NOMO-1 (cell line): Measurements from ENCODE around the gene KRTAP5-6.
"Not testable (repeated sequence)": the region's sequence is repeated elsewhere in the genome, so short reads cannot be mapped to it uniquely, and the experiment has no call there.

Experiments used
- DNase-seq, 2 experiments: peaks; one replicate each; lab custom pipeline; 2025; ENCODE audit not compliant: unreplicated experiment in 2 of 2; lab: John Stamatoyannopoulos, UW

KRTAP5-6 gene

GRCh38 chr11:1683216-1683615 is 13.8 kb upstream of the KRTAP5-6 start:
- DNase-seq = not testable (repeated sequence)

GRCh38 chr11:1683904-1684572 is 13.0 kb upstream of the KRTAP5-6 start:
- not testable (repeated sequence) for DNase-seq

- not testable (repeated sequence) for DNase-seq
Observed at GRCh38 chr11:1684886-1685874, 11.8 kb upstream of the KRTAP5-6 start.

- DNase-seq = not testable (repeated sequence)
Observed at GRCh38 chr11:1686220-1686619, 10.8 kb upstream of the KRTAP5-6 start.

GRCh38 chr11:1688336-1688947 is 8.6 kb upstream of the KRTAP5-6 start:
- not testable (repeated sequence) for DNase-seq

GRCh38 chr11:1689250-1690166 is 7.5 kb upstream of the KRTAP5-6 start:
- DNase-seq = not testable (repeated sequence)

- DNase-seq = no peak
Observed at GRCh38 chr11:1690167-1691025, 6.6 kb upstream of the KRTAP5-6 start.

GRCh38 chr11:1691026-1691877 is 5.7 kb upstream of the KRTAP5-6 start:
- DNase-seq = no peak

GRCh38 chr11:1691878-1692707 is 4.9 kb upstream of the KRTAP5-6 start:
- DNase-seq = no peak

GRCh38 chr11:1692708-1693326 is 4.2 kb upstream of the KRTAP5-6 start:
- DNase-seq = no peak

GRCh38 chr11:1693327-1694063 is 3.5 kb upstream of the KRTAP5-6 start:
- DNase-seq = peak; percentile 26 to 47

- DNase-seq = peak; percentile 85 to 89
Observed at GRCh38 chr11:1694064-1694845, 2.7 kb upstream of the KRTAP5-6 start.

GRCh38 chr11:1694846-1695547 is 2.0 kb upstream of the KRTAP5-6 start:
- no peak for DNase-seq

- no peak for DNase-seq
Observed at GRCh38 chr11:1695548-1696108, 1.4 kb upstream of the KRTAP5-6 start.

- no peak for DNase-seq
Observed at GRCh38 chr11:1699771-1700170, 2.8 kb downstream of the KRTAP5-6 start.
